Endothelial cell of umbilical vein (primary cell): ENCODE measurements around the gene RGS10. TPM values are rescaled to one million over a fixed set of nuclear protein-coding genes. Genes with fewer than 3 reads are reported as not detected.

Experiments
- BruUV-seq: library from RNA; stranded (reverse); fragments of 400-500 nt; replicated peaks from 2 replicates; lab custom pipeline; 2021; lab: Mats Ljungman, UMichigan
- CTCF ChIA-PET: fragments of 300-600, 350-600 bp; sonication (Branson Sonifier 250); formaldehyde crosslinking; loops from one replicate; lab custom pipeline; 2021; ENCODE audit warnings: antibody characterized with exemption, inconsistent platforms; lab: Charles Lee
- POLR2A ChIA-PET: fragments of 300-600, 350-600 bp; sonication (Branson Sonifier 250); formaldehyde crosslinking; loops from one replicate; lab custom pipeline; 2021; ENCODE audit warnings: antibody characterized with exemption, inconsistent platforms; lab: Charles Lee
- DNase-seq: peaks from one replicate; pipeline ENCODE4 v3.0.0-alpha.2; 2011; ENCODE audit warnings: low read depth, low spot score
- FAIRE-seq: peaks from 2 replicates; lab custom pipeline; 2011; peaks lifted over from hg19 to GRCh38; lab: Jason Lieb, UNC
- H2AFZ ChIP-seq: 2 replicates; pipeline ENCODE4 v1.6.0; 2012; ENCODE audit warnings: low read depth, low read length, control low read depth, inconsistent platforms
- H3K27ac ChIP-seq: 2 replicates; pipeline ENCODE4 v1.5.1; 2011; ENCODE audit warnings: low read depth, mild to moderate bottlenecking, control low read depth, low read length, moderate library complexity; ENCODE audit not compliant: insufficient read depth
- H3K27me3 ChIP-seq, 2 experiments: 2 replicates each; pipeline versions ENCODE4 v1.6.0 to v1.6.1; 2011; ENCODE audit warnings: low read length in 2 of 2, mixed read lengths in 1 of 2; ENCODE audit not compliant: control insufficient read depth in 2 of 2, insufficient read depth in 2 of 2
- H3K36me3 ChIP-seq, 2 experiments: 2 replicates in 1 of 2; 3 replicates in 1 of 2; pipeline ENCODE4 v1.5.1; 2011; ENCODE audit warnings: low read length in 2 of 2, mild to moderate bottlenecking in 1 of 2, moderate library complexity in 1 of 2; ENCODE audit not compliant: control insufficient read depth in 2 of 2, insufficient read depth in 2 of 2; ENCODE audit errors: extremely low read depth in 1 of 2
- H3K4me1 ChIP-seq: 3 replicates; pipeline ENCODE4 v1.5.1; 2011; ENCODE audit warnings: mild to moderate bottlenecking, low read length; ENCODE audit not compliant: control insufficient read depth, insufficient read depth; ENCODE audit errors: extremely low read depth
- H3K4me2 ChIP-seq: 2 replicates; pipeline ENCODE4 v1.6.1; 2011; ENCODE audit warnings: low read length, control low read depth, mixed read lengths; ENCODE audit not compliant: insufficient read depth
- H3K4me3 ChIP-seq, 3 experiments: fragments of 200-600 bp in 1 of 3; sonication (generic), shearing (Covaris generic) in 1 of 3; replicated peaks in 1 of 3; 2 replicates each; pipeline ENCODE4 v1.5.1; 2011 to 2016; ENCODE audit warnings: control low read depth in 3 of 3, low read length in 3 of 3, mild to moderate bottlenecking in 2 of 3, inconsistent platforms in 1 of 3, low read depth in 1 of 3, moderate library complexity in 1 of 3; ENCODE audit not compliant: insufficient read depth in 1 of 3
- H3K79me2 ChIP-seq: 2 replicates; pipeline ENCODE4 v1.6.0; 2012; ENCODE audit warnings: low read length, inconsistent platforms; ENCODE audit not compliant: control insufficient read depth, insufficient read depth
- H3K9ac ChIP-seq: replicated peaks from 2 replicates; pipeline ENCODE3; 2011; ENCODE audit warnings: low read length, control low read depth; ENCODE audit not compliant: insufficient read depth; ENCODE audit errors: extremely low read depth
- H3K9me1 ChIP-seq: replicated peaks from 3 replicates; pipeline ENCODE4 v1.6.0; 2011; ENCODE audit warnings: mild to moderate bottlenecking, low read length; ENCODE audit not compliant: control insufficient read depth, insufficient read depth; ENCODE audit errors: extremely low read depth
- H3K9me3 ChIP-seq: replicated peaks from 2 replicates; pipeline ENCODE4 v1.5.1; 2012; ENCODE audit warnings: low read length, inconsistent platforms; ENCODE audit not compliant: control insufficient read depth, insufficient read depth
- H4K20me1 ChIP-seq: replicated peaks from 2 replicates; pipeline ENCODE3; 2011; ENCODE audit warnings: mild to moderate bottlenecking, low read length; ENCODE audit not compliant: control insufficient read depth, insufficient read depth; ENCODE audit errors: extremely low read depth
- CTCF ChIP-seq, 2 donors: IDR thresholded peaks; 1 replicate in 1 of 2; 2 replicates in 1 of 2; pipeline ENCODE4 v1.5.1; 2011; ENCODE audit warnings: low read length in 2 of 2, mild to moderate bottlenecking in 2 of 2, moderate library complexity in 2 of 2, control low read depth in 1 of 2, inconsistent platforms in 1 of 2, low read depth in 1 of 2; ENCODE audit not compliant: insufficient read depth in 1 of 2; ENCODE audit errors: extremely low read depth in 1 of 2
- EZH2 ChIP-seq: IDR thresholded peaks from 2 replicates; pipeline ENCODE4 v1.6.1; 2012; ENCODE audit warnings: borderline replicate concordance, low read depth, mild to moderate bottlenecking, moderate library complexity, low read length, inconsistent platforms; ENCODE audit not compliant: severe bottlenecking
- FOS ChIP-seq: IDR thresholded peaks from 2 replicates; pipeline ENCODE4 v1.6.1; 2011; ENCODE audit warnings: mild to moderate bottlenecking, low read length, moderate library complexity, borderline replicate concordance; ENCODE audit not compliant: insufficient read depth
- GATA2 ChIP-seq: IDR thresholded peaks from 2 replicates; pipeline ENCODE4 v1.7.0; 2011; ENCODE audit warnings: low read depth, mild to moderate bottlenecking, moderate library complexity, mixed read lengths, low read length; ENCODE audit not compliant: insufficient read length, insufficient read depth
- JUN ChIP-seq: IDR thresholded peaks from 2 replicates; pipeline ENCODE4 v1.6.1; 2011; ENCODE audit warnings: borderline replicate concordance, low read depth; ENCODE audit not compliant: insufficient read length, insufficient read depth
- MAX ChIP-seq: IDR thresholded peaks from 2 replicates; pipeline ENCODE4 v1.6.1; 2011; ENCODE audit not compliant: insufficient read depth, insufficient read length
- MYC ChIP-seq: IDR thresholded peaks from one replicate; pipeline ENCODE4 v1.6.1; 2011; ENCODE audit warnings: mild to moderate bottlenecking, low read depth, low read length
- POLR2A ChIP-seq: IDR thresholded peaks from 2 replicates; pipeline ENCODE4 v1.6.1; 2012; ENCODE audit warnings: low read depth, mild to moderate bottlenecking, control low read depth, low read length
- POLR2AphosphoS5 ChIP-seq: IDR thresholded peaks from 2 replicates; pipeline ENCODE4 v1.6.1; 2012; ENCODE audit warnings: low read depth, mild to moderate bottlenecking, control low read depth, low read length, moderate library complexity; ENCODE audit not compliant: insufficient read depth
- dilution Hi-C: fragments of 300-500 bp; cut with MboI; formaldehyde crosslinking; loops from one replicate; pipeline ENCODE4 v1.15.0; 2019; ENCODE audit warnings: low sequenced_read_pairs; ENCODE audit not compliant: extremely low pct_ligation_motif_present
- intact Hi-C: fragments of 100-400 bp; cut with micrococcal nuclease; formaldehyde crosslinking; loops from one replicate; pipeline ENCODE4 v1.10.0; 2022
- polyA plus RNA-seq, 4 experiments: library from polyadenylated mRNA; depleted of rRNA in 3 of 4; stranded (reverse) in 3 of 4; unstranded in 1 of 4; fragments of >200 nt; gene quantifications; 2 replicates each; pipeline versions ENCODE4 v1.2.1 to v1.2.3, GENCODE V29; 2011 to 2012; ENCODE audit warnings: missing spikeins in 1 of 4
- total RNA-seq: library from RNA; stranded (reverse); gene quantifications from 2 replicates; pipeline ENCODE4 v1.2.3, GENCODE V29; 2021

Gene RGS10
- total and polyA plus RNA-seq, 2 donors (not counting 3 experiments of a cell fraction or from before 2014, with no cell fraction given): 7.8 to 22.4 TPM

GRCh38 chr10:119536508-119537025, 6.0 kb downstream of the RGS10 start:
- POLR2A ChIA-PET: no interaction called here
- H4K20me1 ChIP-seq: no peaks in the 10 kb centered on the region
- no peak overlapping the region for H3K9ac ChIP-seq
- H3K4me2 ChIP-seq: no peak overlapping the region
- H2AFZ ChIP-seq: no peak overlapping the region
- DNase-seq (no peak), FAIRE-seq (no peak)
- no peak overlapping the region for H3K27ac ChIP-seq
- H3K9me1 ChIP-seq: no peaks in the 10 kb centered on the region
- no TSS peak for BruUV-seq
- CTCF ChIA-PET: interaction anchor here (0.5 to 1.4 kb wide), 2 partner anchors 47 to 1143 kb away, joined by 4 to 5 read pairs; no protein-coding TSS in a partner anchor
- dilution Hi-C loops (no loop called here), intact Hi-C loops (no loop called here)
- TF ChIP-seq CTCF (IDR thresholded peaks at IDR 0.05; ENCODE audit: extremely low read depth in 1 of 2, insufficient read depth in 1 of 2, low read depth in 1 of 2, low read length in 2 of 2) (no peak), FOS (no peak), EZH2 (no peak), MYC (no peak), GATA2 (no peak), POLR2AphosphoS5 (no peak), POLR2A (no peak), MAX (no peak), JUN (no peak)
- no peaks in the 10 kb centered on the region for H3K9me3 ChIP-seq
- no peak overlapping the region for H3K4me3 ChIP-seq
- H3K36me3 ChIP-seq: no peaks in the 10 kb centered on the region
- no peaks in the 10 kb centered on the region for H3K79me2 ChIP-seq
- H3K4me1 ChIP-seq: no peaks in the 10 kb centered on the region
- H3K27me3 ChIP-seq: no peaks in the 10 kb centered on the region
